ENCODE measurements around the gene CLEC20A.

Gene CLEC20A

DNA sequence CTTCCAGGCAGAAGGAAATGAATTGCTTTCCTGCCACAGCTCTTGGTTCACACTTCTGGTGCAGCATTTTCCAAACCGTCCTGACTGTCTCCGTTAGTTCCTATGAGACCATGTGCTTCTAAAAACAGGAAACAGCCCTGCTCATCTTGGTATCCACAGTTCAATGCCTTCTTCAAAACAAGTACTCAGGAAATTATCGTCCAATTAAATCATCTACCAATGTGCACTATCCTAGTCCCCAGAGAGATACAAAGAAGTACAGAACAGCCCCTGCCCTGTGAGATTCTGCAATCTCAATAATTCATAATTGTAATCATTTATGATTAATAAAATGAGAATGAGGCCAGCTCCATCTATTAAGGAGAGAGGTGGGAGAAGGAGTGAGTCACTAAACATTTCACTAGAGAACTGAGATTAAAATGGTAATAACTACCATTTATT is 11.2 kb downstream of the CLEC20A start:
- no peaks in the 10 kb centered on the region for H3K4me1 ChIP-seq (ENCODE audit: insufficient read depth, insufficient read length)
- DNase-seq (ENCODE audit: low read depth, low spot score) = no peak
- no peaks in the 10 kb centered on the region for H3K27me3 ChIP-seq (ENCODE audit: insufficient read depth, insufficient read length)
- H3K36me3 ChIP-seq (ENCODE audit: insufficient read depth, insufficient read length, low read length) = no peaks in the 10 kb centered on the region
- TF ChIP-seq SUZ12 (IDR thresholded peaks at IDR 0.05; ENCODE audit: extremely low read depth, insufficient read depth, insufficient read length) (no peak), ZNF274 (IDR thresholded peaks at IDR 0.05; ENCODE audit: low read depth, low read length) (no peak), YY1 (IDR thresholded peaks at IDR 0.05; ENCODE audit: insufficient read depth, insufficient read length) (no peak)
- no peak overlapping the region for H3K4me3 ChIP-seq (ENCODE audit: insufficient read length, low read depth)
- H3K9ac ChIP-seq (ENCODE audit: insufficient read length, low read depth) = no peak overlapping the region
- no peaks in the 10 kb centered on the region for H3K9me3 ChIP-seq (ENCODE audit: insufficient read depth, low read length)

DNA sequence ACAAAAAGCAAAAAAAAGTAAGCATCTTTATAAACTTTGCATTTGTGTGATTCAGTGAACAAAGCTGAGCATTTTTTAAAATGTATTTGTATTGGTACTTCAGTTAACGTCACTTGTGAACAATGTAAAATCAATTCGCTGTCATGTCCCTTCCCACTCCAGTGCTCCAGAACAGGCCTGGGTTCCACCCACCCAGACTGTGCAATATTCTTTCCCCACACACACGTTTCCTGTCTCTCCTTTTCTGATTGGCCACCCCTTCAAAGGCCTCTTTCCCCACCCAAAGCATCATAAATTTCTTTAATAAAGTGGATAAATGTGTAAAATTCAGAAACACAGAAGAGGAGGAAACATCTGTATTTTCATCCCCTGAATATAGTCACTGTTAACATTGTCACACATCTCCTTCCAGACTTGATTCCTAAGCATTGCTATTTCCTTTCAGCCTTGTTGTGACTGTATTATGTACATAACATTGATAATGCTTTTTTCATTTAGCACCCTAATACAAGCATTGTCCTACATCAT is 12.0 kb downstream of the CLEC20A start:
- no peaks in the 10 kb centered on the region for H3K36me3 ChIP-seq (ENCODE audit: insufficient read depth, insufficient read length, low read length)
- H3K4me1 ChIP-seq (ENCODE audit: insufficient read depth, insufficient read length) = no peaks in the 10 kb centered on the region
- no peak for DNase-seq (ENCODE audit: low read depth, low spot score)
- no peaks in the 10 kb centered on the region for H3K27me3 ChIP-seq (ENCODE audit: insufficient read depth, insufficient read length)
- no peak overlapping the region for H3K9ac ChIP-seq (ENCODE audit: insufficient read length, low read depth)
- no peak for TF ChIP-seq YY1 (IDR thresholded peaks at IDR 0.05; ENCODE audit: insufficient read depth, insufficient read length)
- TF ChIP-seq SUZ12 (IDR thresholded peaks at IDR 0.05; ENCODE audit: extremely low read depth, insufficient read depth, insufficient read length) = no peak
- no peak for TF ChIP-seq ZNF274 (IDR thresholded peaks at IDR 0.05; ENCODE audit: low read depth, low read length)
- no peak overlapping the region for H3K4me3 ChIP-seq (ENCODE audit: insufficient read length, low read depth)
- no peaks in the 10 kb centered on the region for H3K9me3 ChIP-seq (ENCODE audit: insufficient read depth, low read length)

DNA sequence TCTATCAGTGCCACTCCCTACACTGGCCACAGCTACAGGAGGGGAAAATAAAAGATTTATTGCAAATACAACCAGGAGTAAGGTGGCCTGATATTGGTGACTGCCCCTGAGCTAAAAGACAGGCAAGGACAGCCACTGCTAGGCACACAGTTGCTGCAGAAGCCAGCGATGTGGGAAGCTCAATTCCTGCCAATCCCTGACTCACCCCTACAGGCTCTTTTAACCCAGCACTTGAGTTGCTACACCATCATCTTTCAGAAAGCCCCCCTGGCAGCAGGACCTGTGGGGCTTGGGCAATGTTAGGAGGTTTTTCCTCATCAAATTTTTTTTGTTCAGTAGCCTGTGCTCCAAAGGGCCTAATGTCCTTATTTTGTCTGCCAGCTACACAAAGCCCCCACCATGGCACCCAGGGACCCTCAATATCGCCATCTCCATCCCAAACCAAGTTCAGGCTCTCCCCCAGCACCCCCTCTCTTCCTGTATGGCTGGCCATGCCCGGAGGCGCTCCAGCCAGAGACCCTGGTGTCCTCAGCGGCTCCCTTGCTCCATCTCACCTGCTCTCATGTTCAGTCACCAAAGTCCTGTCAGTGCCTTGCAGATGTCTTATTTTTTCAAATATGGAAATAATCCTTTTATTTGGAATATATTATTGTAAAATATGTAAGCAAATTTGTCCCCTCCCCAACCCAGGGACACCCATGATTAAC is 13.4 kb downstream of the CLEC20A start:
- no peaks in the 10 kb centered on the region for H3K36me3 ChIP-seq (ENCODE audit: insufficient read depth, insufficient read length, low read length)
- TF ChIP-seq SUZ12 (IDR thresholded peaks at IDR 0.05; ENCODE audit: extremely low read depth, insufficient read depth, insufficient read length) (no peak), ZNF274 (IDR thresholded peaks at IDR 0.05; ENCODE audit: low read depth, low read length) (no peak), YY1 (IDR thresholded peaks at IDR 0.05; ENCODE audit: insufficient read depth, insufficient read length) (no peak)
- no peaks in the 10 kb centered on the region for H3K9me3 ChIP-seq (ENCODE audit: insufficient read depth, low read length)
- H3K9ac ChIP-seq (ENCODE audit: insufficient read length, low read depth) = no peak overlapping the region
- no peaks in the 10 kb centered on the region for H3K27me3 ChIP-seq (ENCODE audit: insufficient read depth, insufficient read length)
- DNase-seq (ENCODE audit: low read depth, low spot score) = no peak
- no peak overlapping the region for H3K4me3 ChIP-seq (ENCODE audit: insufficient read length, low read depth)
- no peaks in the 10 kb centered on the region for H3K4me1 ChIP-seq (ENCODE audit: insufficient read depth, insufficient read length)

DNA sequence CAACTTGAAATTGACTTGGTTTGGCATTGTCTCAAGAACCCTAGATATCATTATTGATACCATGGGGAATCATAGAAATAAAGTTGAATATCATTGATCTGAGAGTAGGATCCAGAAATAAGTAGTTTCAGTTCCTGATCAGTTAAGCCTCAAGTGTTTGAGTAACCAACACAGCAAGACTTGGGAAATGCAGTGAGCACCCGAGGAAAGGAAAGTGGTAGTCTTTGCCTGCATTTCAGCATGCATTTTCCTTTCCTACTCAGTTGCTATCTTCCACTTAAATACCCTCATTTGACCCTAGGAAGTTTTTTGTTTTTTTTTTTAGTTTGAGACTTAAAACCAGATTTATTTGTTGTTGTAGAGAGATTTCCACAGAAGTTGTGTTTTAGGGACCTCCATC is 18.9 kb downstream of the CLEC20A start:
- no peak for DNase-seq (ENCODE audit: low read depth, low spot score)
- H3K9ac ChIP-seq (ENCODE audit: insufficient read length, low read depth) = no peak overlapping the region
- H3K4me1 ChIP-seq (ENCODE audit: insufficient read depth, insufficient read length) = no peaks in the 10 kb centered on the region
- H3K36me3 ChIP-seq (ENCODE audit: insufficient read depth, insufficient read length, low read length) = peaks cover 24% of the 10 kb centered on the region
- TF ChIP-seq YY1 (IDR thresholded peaks at IDR 0.05; ENCODE audit: insufficient read depth, insufficient read length) = no peak
- no peak for TF ChIP-seq SUZ12 (IDR thresholded peaks at IDR 0.05; ENCODE audit: extremely low read depth, insufficient read depth, insufficient read length)
- no peak for TF ChIP-seq ZNF274 (IDR thresholded peaks at IDR 0.05; ENCODE audit: low read depth, low read length)
- H3K9me3 ChIP-seq (ENCODE audit: insufficient read depth, low read length) = no peaks in the 10 kb centered on the region
- H3K4me3 ChIP-seq (ENCODE audit: insufficient read length, low read depth) = no peak overlapping the region
- H3K27me3 ChIP-seq (ENCODE audit: insufficient read depth, insufficient read length) = no peaks in the 10 kb centered on the region

GRCh38 chr1:178477373-178477772 is 19.4 kb downstream of the CLEC20A start:
- no peak for TF ChIP-seq ZNF274 (IDR thresholded peaks at IDR 0.05; ENCODE audit: low read depth, low read length)
- TF ChIP-seq SUZ12 (IDR thresholded peaks at IDR 0.05; ENCODE audit: extremely low read depth, insufficient read depth, insufficient read length) = no peak
- no peak for TF ChIP-seq YY1 (IDR thresholded peaks at IDR 0.05; ENCODE audit: insufficient read depth, insufficient read length)
- H3K9me3 ChIP-seq (ENCODE audit: insufficient read depth, low read length) = no peaks in the 10 kb centered on the region
- no peak overlapping the region for H3K9ac ChIP-seq (ENCODE audit: insufficient read length, low read depth)
- H3K36me3 ChIP-seq (ENCODE audit: insufficient read depth, insufficient read length, low read length) = peaks cover 28% of the 10 kb centered on the region
- DNase-seq (ENCODE audit: low read depth, low spot score) = no peak
- no peaks in the 10 kb centered on the region for H3K27me3 ChIP-seq (ENCODE audit: insufficient read depth, insufficient read length)
- H3K4me3 ChIP-seq (ENCODE audit: insufficient read length, low read depth) = no peak overlapping the region
- H3K4me1 ChIP-seq (ENCODE audit: insufficient read depth, insufficient read length) = no peaks in the 10 kb centered on the region

DNA sequence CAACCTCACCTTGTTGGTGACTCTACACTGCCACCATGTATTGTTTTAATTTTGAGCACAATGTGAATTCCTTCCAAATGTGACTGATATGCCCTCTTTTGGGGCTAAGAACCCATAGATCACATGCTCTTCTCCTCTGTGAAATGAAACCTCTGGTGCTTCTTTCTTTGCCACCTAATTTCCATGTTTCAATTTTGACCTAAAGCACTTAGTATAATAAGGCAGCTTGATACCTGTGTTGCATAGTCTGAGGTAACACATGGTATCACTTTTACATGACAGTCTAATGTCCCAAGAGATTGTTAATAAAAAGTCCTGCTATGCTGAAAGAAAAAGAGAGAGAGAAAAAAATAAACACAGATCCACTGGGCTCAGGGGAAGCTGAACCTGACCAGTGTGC is 24.2 kb downstream of the CLEC20A start:
- Histone ChIP-seq H3K4me1 (ENCODE audit: insufficient read depth, insufficient read length) (no peaks in the 10 kb centered on the region), H3K4me3 (ENCODE audit: insufficient read length, low read depth) (no peak overlapping the region), H3K27me3 (ENCODE audit: insufficient read depth, insufficient read length) (no peaks in the 10 kb centered on the region), H3K9me3 (ENCODE audit: insufficient read depth, low read length) (no peaks in the 10 kb centered on the region), H3K9ac (ENCODE audit: insufficient read length, low read depth) (no peak overlapping the region), H3K36me3 (ENCODE audit: insufficient read depth, insufficient read length, low read length) (peaks cover 54% of the 10 kb centered on the region)
- no peak for DNase-seq (ENCODE audit: low read depth, low spot score)
- TF ChIP-seq SUZ12 (IDR thresholded peaks at IDR 0.05; ENCODE audit: extremely low read depth, insufficient read depth, insufficient read length) = no peak
- no peak for TF ChIP-seq YY1 (IDR thresholded peaks at IDR 0.05; ENCODE audit: insufficient read depth, insufficient read length)
- TF ChIP-seq ZNF274 (IDR thresholded peaks at IDR 0.05; ENCODE audit: low read depth, low read length) = no peak

DNA sequence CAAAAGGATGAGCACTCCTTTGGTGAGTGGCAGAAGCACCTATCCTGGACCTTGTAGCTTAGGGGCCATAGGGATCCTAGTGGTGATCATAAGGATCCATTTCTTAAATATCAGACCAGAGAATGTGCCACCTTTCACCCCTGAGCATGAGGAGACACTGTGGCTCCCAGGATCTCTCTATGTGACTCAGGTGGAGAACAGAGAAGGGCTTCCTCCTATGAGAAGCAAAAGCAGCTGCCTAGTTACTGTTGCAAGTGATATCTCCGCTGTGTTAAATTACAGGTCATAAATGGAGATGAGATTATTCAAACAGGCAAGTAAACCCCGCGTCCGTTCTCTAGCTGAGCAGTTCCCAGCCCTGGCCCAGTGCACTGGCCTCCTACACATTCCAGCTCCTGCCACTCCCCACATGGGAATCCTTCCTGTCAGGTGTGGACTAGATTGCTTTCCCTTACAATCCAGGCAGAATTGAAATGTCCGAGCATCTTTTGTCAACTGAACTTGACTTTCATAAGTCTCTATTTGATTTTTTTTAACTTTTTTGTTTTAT is 26.3 kb downstream of the CLEC20A start:
- no peak for DNase-seq (ENCODE audit: low read depth, low spot score)
- Histone ChIP-seq H3K27me3 (ENCODE audit: insufficient read depth, insufficient read length) (no peaks in the 10 kb centered on the region), H3K36me3 (ENCODE audit: insufficient read depth, insufficient read length, low read length) (peaks cover 73% of the 10 kb centered on the region), H3K9me3 (ENCODE audit: insufficient read depth, low read length) (no peaks in the 10 kb centered on the region), H3K9ac (ENCODE audit: insufficient read length, low read depth) (no peak overlapping the region), H3K4me3 (ENCODE audit: insufficient read length, low read depth) (no peak overlapping the region), H3K4me1 (ENCODE audit: insufficient read depth, insufficient read length) (no peaks in the 10 kb centered on the region)
- TF ChIP-seq YY1 (IDR thresholded peaks at IDR 0.05; ENCODE audit: insufficient read depth, insufficient read length) (no peak), SUZ12 (IDR thresholded peaks at IDR 0.05; ENCODE audit: extremely low read depth, insufficient read depth, insufficient read length) (no peak), ZNF274 (IDR thresholded peaks at IDR 0.05; ENCODE audit: low read depth, low read length) (no peak)

Data from NT2/D1 (cell line).